Measurements from ENCODE around the gene RGS12. TPM values are rescaled to one million over a fixed set of nuclear protein-coding genes. Genes with fewer than 3 reads are reported as not detected.
A peak's percentile ranks its signal among the peaks of the same experiment; 100 is the strongest.

Gene RGS12
- polyA plus RNA-seq, 2 of the 4 experiments (the other 2 are of a cell fraction): 7.4 to 8.9 TPM

- TF ChIP-seq EHF (CRISPR knock-in tag; IDR thresholded peaks at IDR 0.05) (no peak), RNF2 (IDR thresholded peaks at IDR 0.05; ENCODE audit: borderline replicate concordance, low read depth) (no peak), CHD4 (IDR thresholded peaks at IDR 0.05; ENCODE audit: borderline replicate concordance) (no peak), ZFP36 (IDR thresholded peaks at IDR 0.05; ENCODE audit: borderline replicate concordance, partially characterized antibody) (no peak)
- TF ChIP-seq, protein P1, sequence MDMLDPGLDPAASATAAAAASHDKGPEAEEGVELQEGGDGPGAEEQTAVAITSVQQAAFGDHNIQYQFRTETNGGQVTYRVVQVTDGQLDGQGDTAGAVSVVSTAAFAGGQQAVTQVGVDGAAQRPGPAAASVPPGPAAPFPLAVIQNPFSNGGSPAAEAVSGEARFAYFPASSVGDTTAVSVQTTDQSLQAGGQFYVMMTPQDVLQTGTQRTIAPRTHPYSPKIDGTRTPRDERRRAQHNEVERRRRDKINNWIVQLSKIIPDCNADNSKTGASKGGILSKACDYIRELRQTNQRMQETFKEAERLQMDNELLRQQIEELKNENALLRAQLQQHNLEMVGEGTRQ (IDR thresholded peaks at IDR 0.05): no peak
- TF ChIP-seq, protein P2, sequence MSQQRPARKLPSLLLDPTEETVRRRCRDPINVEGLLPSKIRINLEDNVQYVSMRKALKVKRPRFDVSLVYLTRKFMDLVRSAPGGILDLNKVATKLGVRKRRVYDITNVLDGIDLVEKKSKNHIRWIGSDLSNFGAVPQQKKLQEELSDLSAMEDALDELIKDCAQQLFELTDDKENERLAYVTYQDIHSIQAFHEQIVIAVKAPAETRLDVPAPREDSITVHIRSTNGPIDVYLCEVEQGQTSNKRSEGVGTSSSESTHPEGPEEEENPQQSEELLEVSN (IDR thresholded peaks at IDR 0.05; ENCODE audit: borderline replicate concordance, low read depth): no peak
Measured at GRCh38 chr4:3283916-3284315, 8.9 kb upstream of the RGS12 start (continued).

GRCh38 chr4:3284734-3285557, 7.9 kb upstream of the RGS12 start:
- no peak for DNase-seq (ENCODE audit: low read depth in 1 of 2, low spot score in 1 of 2)
- POLR2A ChIA-PET: no interaction called here
- CTCF ChIA-PET: interaction anchor here (1.6 kb wide), 1 partner anchor 158 kb away, joined by 4 read pairs; no protein-coding TSS in a partner anchor
- H3K4me1 ChIP-seq: no peaks in the 10 kb centered on the region
- TF ChIP-seq, protein P3, sequence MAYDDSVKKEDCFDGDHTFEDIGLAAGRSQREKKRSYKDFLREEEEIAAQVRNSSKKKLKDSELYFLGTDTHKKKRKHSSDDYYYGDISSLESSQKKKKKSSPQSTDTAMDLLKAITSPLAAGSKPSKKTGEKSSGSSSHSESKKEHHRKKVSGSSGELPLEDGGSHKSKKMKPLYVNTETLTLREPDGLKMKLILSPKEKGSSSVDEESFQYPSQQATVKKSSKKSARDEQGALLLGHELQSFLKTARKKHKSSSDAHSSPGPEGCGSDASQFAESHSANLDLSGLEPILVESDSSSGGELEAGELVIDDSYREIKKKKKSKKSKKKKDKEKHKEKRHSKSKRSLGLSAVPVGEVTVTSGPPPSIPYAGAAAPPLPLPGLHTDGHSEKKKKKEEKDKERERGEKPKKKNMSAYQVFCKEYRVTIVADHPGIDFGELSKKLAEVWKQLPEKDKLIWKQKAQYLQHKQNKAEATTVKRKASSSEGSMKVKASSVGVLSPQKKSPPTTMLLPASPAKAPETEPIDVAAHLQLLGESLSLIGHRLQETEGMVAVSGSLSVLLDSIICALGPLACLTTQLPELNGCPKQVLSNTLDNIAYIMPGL (CRISPR knock-in tag; IDR thresholded peaks at IDR 0.05; ENCODE audit: borderline replicate concordance): no peak
- TF ChIP-seq EHMT2 (IDR thresholded peaks at IDR 0.05; ENCODE audit: low read depth) (no peak), CBX8 (IDR thresholded peaks at IDR 0.05) (no peak), SREBF2 (IDR thresholded peaks at IDR 0.05) (no peak), ZFP36 (IDR thresholded peaks at IDR 0.05; ENCODE audit: borderline replicate concordance, partially characterized antibody) (no peak), NFE2L2 (conservative IDR thresholded peaks at IDR 0.05; ENCODE audit: low read length) (no peak), GATA3 (IDR thresholded peaks at IDR 0.05; ENCODE audit: borderline replicate concordance) (no peak), POLR2A (IDR thresholded peaks at IDR 0.05; ENCODE audit: low read length) (no peak), MAZ (IDR thresholded peaks at IDR 0.05; ENCODE audit: borderline replicate concordance, low read depth, low read length) (no peak)
- WGBS (ENCODE audit: missing lambda C conversion rate): 69% methylated on average over 11 of the region's 24 CpGs
- H3K27ac ChIP-seq: no peak overlapping the region
- no peak for FAIRE-seq
- no peak overlapping the region for H3K4me3 ChIP-seq
- no peaks in the 10 kb centered on the region for H3K9me3 ChIP-seq
- H3K4me2 ChIP-seq: no peak overlapping the region
- ATAC-seq: no peak

GRCh38 chr4:3285558-3286334, 7.1 kb upstream of the RGS12 start:
- Histone ChIP-seq H3K4me3 (no peak overlapping the region), H3K27ac (no peak overlapping the region), H3K4me2 (no peak overlapping the region), H3K9me3 (no peaks in the 10 kb centered on the region), H3K4me1 (no peaks in the 10 kb centered on the region)
- FAIRE-seq (no peak), ATAC-seq (peak in 1 of 2 experiments; percentile 26; a peak in 3 of 6 replicates), DNase-seq (ENCODE audit: low read depth in 1 of 2, low spot score in 1 of 2) (no peak)
- 69% methylated on average over 7 of the region's 38 CpGs for WGBS (ENCODE audit: missing lambda C conversion rate)
- CTCF ChIA-PET: interaction anchor here (1.6 kb wide), 1 partner anchor 157 kb away, joined by 4 read pairs; no protein-coding TSS in a partner anchor
- POLR2A ChIA-PET: no interaction called here
- TF ChIP-seq SREBF2 (IDR thresholded peaks at IDR 0.05) (no peak), GATA3 (IDR thresholded peaks at IDR 0.05; ENCODE audit: borderline replicate concordance) (no peak), MAFK (IDR thresholded peaks at IDR 0.05; ENCODE audit: partially characterized antibody) (no peak), ESRRA (IDR thresholded peaks at IDR 0.05; ENCODE audit: borderline replicate concordance, low read length) (no peak), NFE2L2 (conservative IDR thresholded peaks at IDR 0.05; ENCODE audit: low read length) (no peak), REST (IDR thresholded peaks at IDR 0.05) (no peak), ZFP36 (IDR thresholded peaks at IDR 0.05; ENCODE audit: borderline replicate concordance, partially characterized antibody) (no peak), HDAC2 (IDR thresholded peaks at IDR 0.05) (no peak), CBX8 (IDR thresholded peaks at IDR 0.05) (no peak), HOXB5 (CRISPR knock-in tag; IDR thresholded peaks at IDR 0.05) (no peak), JUNB (IDR thresholded peaks at IDR 0.05) (no peak), EHF (CRISPR knock-in tag; IDR thresholded peaks at IDR 0.05) (no peak), RARB (CRISPR knock-in tag; IDR thresholded peaks at IDR 0.05) (no peak), EHMT2 (IDR thresholded peaks at IDR 0.05; ENCODE audit: low read depth) (no peak), ZSCAN20 (CRISPR knock-in tag; IDR thresholded peaks at IDR 0.05) (no peak), HOXA7 (CRISPR knock-in tag; IDR thresholded peaks at IDR 0.05) (no peak)
- TF ChIP-seq, protein P1 (IDR thresholded peaks at IDR 0.05): no peak

Measured in A549 (cell line).